ENCODE results near the gene CAMTA1.
"Not testable (repeated sequence)": the region's sequence is repeated elsewhere in the genome, so short reads cannot be mapped to it uniquely, and the experiment has no call there.

CAMTA1 gene

GRCh38 chr1:7371926-7372325 is 586.7 kb downstream of the CAMTA1 start:
- no peak for ATAC-seq
- no peak for DNase-seq

DNA sequence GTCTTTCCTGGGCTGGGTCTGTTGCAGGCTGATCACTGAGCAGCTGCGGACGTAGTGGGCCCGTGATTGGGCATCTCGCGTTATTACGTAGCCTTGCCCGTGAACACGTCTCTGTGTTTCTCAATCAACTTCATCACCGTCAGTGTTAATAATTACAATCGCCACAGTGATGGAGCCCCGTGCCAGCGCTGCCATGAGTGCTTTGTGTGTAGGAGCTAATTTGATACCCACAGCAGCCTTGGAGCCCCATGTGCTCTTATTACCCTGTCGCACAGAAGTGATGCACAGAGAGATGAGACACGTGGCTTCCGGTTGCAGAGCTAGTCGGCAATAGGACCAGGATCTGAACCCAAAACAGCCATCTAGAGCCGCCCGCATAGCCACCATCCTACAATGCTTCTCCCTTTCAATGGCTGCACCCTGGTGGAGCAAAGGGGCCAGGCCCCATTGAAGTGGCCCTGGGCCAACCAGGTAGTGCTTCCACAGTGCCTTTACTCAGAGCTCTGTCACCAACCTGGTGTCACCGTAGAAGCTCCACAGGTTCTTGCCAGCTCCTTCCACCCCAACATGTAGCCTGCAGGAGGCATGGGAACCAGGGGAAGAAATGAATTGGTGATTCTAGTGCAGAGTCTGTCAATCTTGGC is 587.3 kb downstream of the CAMTA1 start:
- DNase-seq = no peak
- no peak for ATAC-seq

- no peak for DNase-seq
- ATAC-seq = no peak
Measured at GRCh38 chr1:7373251-7373650, 588.0 kb downstream of the CAMTA1 start.

GRCh38 chr1:7373876-7374562 is 588.8 kb downstream of the CAMTA1 start:
- DNase-seq (no peak), ATAC-seq (no peak)

DNA sequence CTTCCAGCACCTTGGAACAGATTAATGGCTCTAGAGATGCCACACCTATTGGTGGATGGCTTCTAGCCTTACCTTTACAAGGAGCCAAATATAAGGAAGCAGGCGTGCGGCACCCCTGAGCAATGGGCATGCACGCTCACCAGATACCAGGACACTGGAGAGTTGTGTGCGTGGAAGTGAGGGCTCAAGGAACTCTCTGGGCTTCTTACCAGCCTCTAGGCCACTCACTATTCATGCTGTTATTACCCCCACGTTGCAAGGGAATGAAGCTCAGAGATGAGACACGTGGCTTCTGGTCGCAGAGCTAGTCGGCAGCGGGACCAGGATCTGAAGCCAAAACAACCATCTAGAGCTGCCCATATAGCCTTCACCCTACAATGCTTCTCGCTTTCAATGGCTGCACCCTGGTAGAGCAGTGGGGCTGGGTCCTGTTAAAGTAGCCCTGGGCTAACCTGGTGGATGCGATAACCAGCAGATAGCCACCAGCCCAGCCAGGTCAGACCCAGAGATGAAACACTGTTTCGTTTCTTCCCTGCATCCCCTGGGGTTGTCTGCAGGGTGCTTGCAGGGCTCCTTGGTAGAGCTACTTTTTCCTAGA is 589.4 kb downstream of the CAMTA1 start:
- no peak for DNase-seq
- ATAC-seq = no peak

GRCh38 chr1:7375329-7375728 is 590.1 kb downstream of the CAMTA1 start:
- no peak for DNase-seq

GRCh38 chr1:7375781-7376660 is 590.8 kb downstream of the CAMTA1 start:
- no peak for ATAC-seq

More at GRCh38 chr1:7375329-7375728, 590.1 kb downstream of the CAMTA1 start:
- no peak for ATAC-seq

GRCh38 chr1:7376676-7377075 is 591.4 kb downstream of the CAMTA1 start:
- DNase-seq (no peak), ATAC-seq (no peak)

More at GRCh38 chr1:7375781-7376660, 590.8 kb downstream of the CAMTA1 start:
- no peak for DNase-seq

DNA sequence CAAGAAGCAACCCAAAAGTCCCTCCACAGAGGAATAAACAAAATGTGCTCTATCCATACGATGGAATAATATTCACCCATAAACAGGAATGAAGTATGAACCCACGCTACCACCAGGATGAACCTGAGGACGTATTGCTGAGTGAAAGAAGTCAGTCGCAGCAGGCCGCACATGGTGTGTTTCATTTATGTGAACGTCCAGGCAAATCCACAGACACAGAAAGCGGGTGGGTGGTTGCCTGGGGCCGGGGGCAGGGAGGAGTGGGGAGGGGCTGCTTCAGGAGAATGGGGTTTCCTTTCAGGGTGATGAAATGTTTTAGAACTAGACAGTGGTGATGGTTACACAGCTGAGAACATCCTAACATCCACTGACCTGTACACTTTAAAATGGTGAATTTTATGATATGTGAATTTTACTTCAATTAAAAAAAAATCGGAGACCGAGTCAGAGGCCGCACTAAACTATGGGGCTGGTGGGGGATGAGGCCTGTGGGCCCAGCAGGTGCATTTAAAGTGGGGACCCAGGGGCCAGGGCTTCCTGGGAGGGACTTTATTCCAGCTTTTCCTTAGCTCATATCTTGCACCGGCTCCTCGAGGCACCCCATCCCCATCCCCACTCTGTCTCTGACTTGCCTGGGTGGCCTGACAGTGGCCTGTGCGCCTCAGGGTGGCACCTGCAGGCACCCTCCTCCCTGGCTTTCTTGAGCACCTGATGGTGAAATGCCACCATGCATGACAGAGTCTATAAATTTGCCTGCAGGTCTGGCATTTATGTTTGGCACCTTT is 593.3 kb downstream of the CAMTA1 start:
- ATAC-seq (no peak), DNase-seq (no peak)

- ATAC-seq (no peak), DNase-seq (no peak)
Measured at GRCh38 chr1:7379441-7379971, 594.3 kb downstream of the CAMTA1 start.

DNA sequence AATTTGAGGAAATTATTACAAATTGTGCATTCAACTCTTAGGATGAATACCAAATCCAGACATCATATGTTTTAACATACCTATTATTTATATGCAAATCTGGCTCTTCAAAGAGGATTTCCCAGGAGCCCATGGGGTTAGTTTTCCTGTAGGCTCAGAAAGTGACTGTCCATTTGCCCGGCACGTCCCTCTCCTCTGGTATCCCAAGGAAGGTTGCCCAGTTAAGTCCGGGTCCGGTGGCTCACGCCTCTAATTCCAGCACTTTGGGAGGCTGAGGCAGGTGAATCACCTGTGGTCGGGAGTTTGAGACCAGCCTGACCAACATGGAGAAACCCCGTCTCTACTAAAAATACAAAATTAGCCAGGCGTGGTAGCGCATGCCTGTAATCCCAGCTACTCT is 594.8 kb downstream of the CAMTA1 start:
- ATAC-seq, DNase-seq: not testable (repeated sequence)

- DNase-seq = no peak
- no peak for ATAC-seq
Measured at GRCh38 chr1:7380712-7381111, 595.5 kb downstream of the CAMTA1 start.

GRCh38 chr1:7381729-7382128 is 596.5 kb downstream of the CAMTA1 start:
- not testable (repeated sequence) for ATAC-seq, DNase-seq

GRCh38 chr1:7382971-7383370 is 597.7 kb downstream of the CAMTA1 start:
- no peak for DNase-seq
- ATAC-seq = no peak

DNA sequence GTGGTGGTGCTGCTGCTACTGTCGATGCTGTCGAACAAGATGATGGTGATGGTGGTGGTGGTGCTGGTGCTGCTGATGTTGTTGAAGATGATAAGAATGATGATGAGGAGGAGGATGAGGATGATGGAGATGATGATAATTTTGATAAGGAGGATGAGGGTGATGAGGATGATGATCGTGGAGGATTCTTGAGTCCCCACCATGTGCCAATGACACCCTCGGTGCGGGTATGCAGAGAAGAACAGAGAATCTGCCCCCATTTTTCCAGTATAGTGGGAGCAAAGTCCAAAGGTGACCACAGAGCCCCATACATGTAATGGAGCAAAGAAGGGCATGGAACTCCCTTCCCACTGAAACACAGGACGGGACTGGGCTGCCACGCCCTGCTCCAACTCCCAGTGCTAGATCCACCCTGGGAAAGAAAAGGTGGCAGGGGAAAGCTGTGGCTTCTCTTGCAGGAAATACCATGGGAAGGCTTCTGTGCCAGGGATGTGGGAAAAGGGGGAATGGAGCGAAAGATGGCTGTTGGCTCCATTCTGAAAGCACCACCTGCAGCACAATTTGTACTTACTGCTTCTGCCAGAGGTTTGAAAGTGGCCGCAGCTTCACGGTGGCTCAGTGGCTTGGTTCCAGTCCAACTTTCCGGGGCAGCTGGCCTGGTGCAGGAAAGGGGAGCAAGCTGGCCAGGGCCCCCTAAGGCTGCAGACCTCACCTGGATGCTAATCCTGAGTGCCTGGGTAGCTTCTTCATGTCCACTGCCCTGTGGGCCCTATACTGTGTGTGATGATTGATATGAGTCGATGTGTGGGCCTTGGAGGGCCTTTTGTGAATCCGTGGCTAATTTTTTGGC is 598.6 kb downstream of the CAMTA1 start:
- DNase-seq (no peak), ATAC-seq (no peak)

GRCh38 chr1:7384679-7385078 is 599.4 kb downstream of the CAMTA1 start:
- ATAC-seq (no peak), DNase-seq (no peak)

GRCh38 chr1:7385471-7386225 is 600.4 kb downstream of the CAMTA1 start:
- no peak for DNase-seq
- ATAC-seq = no peak

DNA sequence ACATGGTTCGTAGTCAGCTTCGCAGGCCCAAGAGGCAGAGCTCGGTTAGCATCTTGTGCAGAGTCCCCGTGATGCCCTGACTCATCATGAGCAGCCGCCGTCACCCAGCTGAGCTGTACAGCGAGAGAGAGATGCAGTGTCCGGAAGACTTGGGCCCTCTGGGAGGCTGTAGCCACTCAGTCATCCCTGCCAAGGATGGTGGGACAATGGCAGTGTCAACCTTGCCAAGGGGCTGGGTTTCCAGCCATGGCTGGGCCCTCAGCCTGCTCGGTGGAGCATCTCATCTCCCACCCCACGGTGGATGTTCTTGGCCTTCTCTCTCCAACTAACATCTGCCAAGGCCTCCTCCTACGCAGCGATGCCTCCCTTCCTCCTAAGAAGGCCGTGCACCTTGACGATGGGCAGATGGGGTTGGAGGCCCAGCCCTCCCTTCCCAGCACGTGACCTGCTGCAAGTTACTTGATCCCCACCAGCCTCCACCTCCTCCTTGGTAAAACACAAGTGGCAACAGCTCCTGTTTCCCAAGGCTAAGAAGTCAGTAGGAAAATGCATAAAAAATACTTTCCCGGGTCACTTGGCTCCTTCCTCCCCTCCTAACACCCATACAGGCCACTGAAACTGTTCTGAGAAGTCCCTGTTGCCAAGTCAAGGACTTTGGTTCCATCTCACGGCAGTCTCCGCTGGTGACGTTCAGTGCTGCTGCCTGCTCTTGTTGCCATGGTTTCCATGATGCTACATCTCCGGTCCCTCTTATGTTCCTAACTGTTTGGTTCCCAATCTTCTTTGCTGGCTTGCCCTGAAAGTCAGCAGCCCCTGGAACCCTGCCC is 601.2 kb downstream of the CAMTA1 start:
- no peak for ATAC-seq

More for the DNA sequence above, 601.2 kb downstream of the CAMTA1 start:
- no peak for DNase-seq
